Liver (tissue), 9 donors: ENCODE data around the gene COMMD10. TPM values are rescaled to one million over a fixed set of nuclear protein-coding genes. Genes with fewer than 3 reads are reported as not detected.
A peak's percentile ranks its signal among the peaks of the same experiment; 100 is the strongest.

Experiments used
- DNase-seq: peaks from one replicate; pipeline ENCODE4 v3.0.0-alpha.2; 2017; ENCODE audit warnings: low spot score
- H3K27ac ChIP-seq, 2 donors: one replicate each; pipeline ENCODE4 v1.7.0; 2013; ENCODE audit warnings: inconsistent platforms in 2 of 2, low read length in 2 of 2, control low read depth in 1 of 2, low read depth in 1 of 2, mild to moderate bottlenecking in 1 of 2
- H3K27me3 ChIP-seq, 4 donors: one replicate each; pipeline versions ENCODE4 v1.6.1 to v1.7.0; 2013; ENCODE audit warnings: low read length in 3 of 4, inconsistent platforms in 1 of 4, mild to moderate bottlenecking in 1 of 4, moderate library complexity in 1 of 4; ENCODE audit not compliant: control insufficient read depth in 4 of 4, insufficient read depth in 4 of 4
- H3K36me3 ChIP-seq, 4 donors: one replicate each; pipeline versions ENCODE4 v1.6.1 to v1.7.0; 2013; ENCODE audit warnings: low read length in 3 of 4, mild to moderate bottlenecking in 3 of 4, low read depth in 1 of 4, moderate library complexity in 1 of 4; ENCODE audit not compliant: control insufficient read depth in 4 of 4, insufficient read depth in 3 of 4
- H3K4me1 ChIP-seq, 4 donors: one replicate each; pipeline versions ENCODE4 v1.6.1 to v1.7.0; 2013; ENCODE audit warnings: low read length in 3 of 4, mild to moderate bottlenecking in 3 of 4, moderate library complexity in 1 of 4; ENCODE audit not compliant: control insufficient read depth in 4 of 4, insufficient read depth in 4 of 4
- H3K4me3 ChIP-seq, 3 donors: one replicate each; pipeline versions ENCODE4 v1.6.1 to v1.7.0; 2013; ENCODE audit warnings: low read length in 3 of 3, control low read depth in 1 of 3, low read depth in 1 of 3, mild to moderate bottlenecking in 1 of 3
- H3K9ac ChIP-seq, 2 donors: one replicate each; pipeline ENCODE4 v1.7.0; 2013; ENCODE audit warnings: low read length in 2 of 2, mild to moderate bottlenecking in 2 of 2, moderate library complexity in 2 of 2, control low read depth in 1 of 2, low read depth in 1 of 2
- H3K9me3 ChIP-seq, 4 donors: one replicate each; pipeline versions ENCODE4 v1.6.1 to v1.7.0; 2013; ENCODE audit warnings: low read length in 3 of 4; ENCODE audit not compliant: control insufficient read depth in 4 of 4
- ATF3 ChIP-seq: IDR thresholded peaks from 2 replicates; pipeline ENCODE4 v1.6.1; 2016; ENCODE audit warnings: antibody characterized with exemption
- CTCF ChIP-seq: fragments of 150-350 bp; IDR thresholded peaks from 2 replicates; pipeline ENCODE4 v1.5.1; 2017; ENCODE audit warnings: improper control_type of control experiment, low read depth, low read length; ENCODE audit not compliant: missing input control
- EGR1 ChIP-seq, 2 donors: IDR thresholded peaks; 2 replicates each; pipeline ENCODE4 v1.6.1; 2016 to 2018; ENCODE audit warnings: antibody characterized with exemption in 2 of 2, low read depth in 2 of 2
- FOXA1 ChIP-seq: IDR thresholded peaks from 2 replicates; pipeline ENCODE4 v1.6.1; 2016; ENCODE audit warnings: antibody characterized with exemption
- FOXA2 ChIP-seq: IDR thresholded peaks from 2 replicates; pipeline ENCODE4 v1.6.1; 2016; ENCODE audit warnings: antibody characterized with exemption
- GABPA ChIP-seq, 2 donors: IDR thresholded peaks in 1 of 2; conservative IDR thresholded peaks in 1 of 2; 2 replicates each; pipeline ENCODE4 v1.6.1; 2016; ENCODE audit warnings: antibody characterized with exemption in 2 of 2, mild to moderate bottlenecking in 1 of 2, moderate library complexity in 1 of 2
- HNF4A ChIP-seq, 2 donors: conservative IDR thresholded peaks; 2 replicates each; pipeline ENCODE4 v1.6.1; 2016; ENCODE audit warnings: antibody characterized with exemption in 2 of 2, mild to moderate bottlenecking in 2 of 2
- HNF4G ChIP-seq: IDR thresholded peaks from 2 replicates; pipeline ENCODE4 v1.6.1; 2016; ENCODE audit warnings: antibody characterized with exemption
- JUND ChIP-seq, 2 donors: IDR thresholded peaks; 2 replicates each; pipeline ENCODE4 v1.6.1; 2016; ENCODE audit warnings: antibody characterized with exemption in 2 of 2
- MAX ChIP-seq: IDR thresholded peaks from 2 replicates; pipeline ENCODE4 v1.6.1; 2016; ENCODE audit warnings: antibody characterized with exemption
- NR2F2 ChIP-seq: IDR thresholded peaks from 2 replicates; pipeline ENCODE4 v1.6.1; 2016; ENCODE audit warnings: antibody characterized with exemption
- RAD21 ChIP-seq, 2 donors: IDR thresholded peaks; 2 replicates each; pipeline ENCODE4 v1.6.1; 2016; ENCODE audit warnings: antibody characterized with exemption in 2 of 2, mild to moderate bottlenecking in 2 of 2
- REST ChIP-seq: IDR thresholded peaks from 2 replicates; pipeline ENCODE4 v1.6.1; 2016; ENCODE audit warnings: antibody characterized with exemption, mild to moderate bottlenecking
- RXRA ChIP-seq, 2 donors: IDR thresholded peaks; 2 replicates each; pipeline ENCODE4 v1.6.1; 2017 to 2018; ENCODE audit warnings: antibody characterized with exemption in 2 of 2, mild to moderate bottlenecking in 1 of 2
- SP1 ChIP-seq: IDR thresholded peaks from 2 replicates; pipeline ENCODE4 v1.6.1; 2018; ENCODE audit warnings: antibody characterized with exemption, mild to moderate bottlenecking
- TAF1 ChIP-seq: conservative IDR thresholded peaks from 2 replicates; pipeline ENCODE4 v1.6.1; 2016; ENCODE audit warnings: antibody characterized with exemption, mild to moderate bottlenecking
- YY1 ChIP-seq: IDR thresholded peaks from 2 replicates; pipeline ENCODE4 v1.6.1; 2016; ENCODE audit warnings: antibody characterized with exemption, mild to moderate bottlenecking
- ZBTB33 ChIP-seq: IDR thresholded peaks from 2 replicates; pipeline ENCODE4 v1.6.1; 2016; ENCODE audit warnings: antibody characterized with exemption
- WGBS: extraction: QIAGEN DNeasy Blood & Tissue Kit; methylation state at CpG from one replicate; pipeline ENCODE4 v1.1.7; 2013; 5-methylcytosine and 5-hydroxymethylcytosine counted together
- polyA plus RNA-seq, 2 donors: library from polyadenylated mRNA; stranded (reverse) in 1 of 2; unstranded in 1 of 2; fragments of 200-250 nt in 1 of 2; fragments of >200 nt in 1 of 2; fragmentation: Nextera tagmentation in 1 of 2; extraction: Ambion mirVana in 1 of 2; gene quantifications; one replicate each; pipeline versions ENCODE4 v1.2.1 to v1.2.3, GENCODE V29; 2013 to 2015
- total RNA-seq, 2 donors: library from RNA; depleted of rRNA; stranded (reverse); fragments of >200 nt; gene quantifications; one replicate each; pipeline ENCODE4 v1.2.3, GENCODE V29; 2014
- donor health status: healthy.
- donor health status: healthy.
- donor health status: healthy.
- donor health status: healthy.
- donor health status: healthy.

Gene COMMD10
- total and polyA plus RNA-seq, 4 donors: 8.9 to 30.5 (median 19.3) TPM

GRCh38 chr5:116305899-116306298 is 221.1 kb downstream of the COMMD10 start:
- DNase-seq: no peak
- Histone ChIP-seq H3K4me3 (no peak overlapping the region), H3K27ac (peak overlapping the region; percentile 55 to 70), H3K9me3 (peaks cover 0 to 5% (median 2%) of the 10 kb centered on the region in 4 donors), H3K9ac (no peak overlapping the region), H3K4me1 (peaks cover 3 to 41% (median 28%) of the 10 kb centered on the region in 4 donors), H3K27me3 (no peaks in the 10 kb centered on the region), H3K36me3 (peaks cover 0 to 4% (median 2%) of the 10 kb centered on the region in 4 donors)
- WGBS: 32% methylated on average over 1 of the region's 1 CpG
- TF ChIP-seq RXRA (IDR thresholded peaks at IDR 0.05): peak; percentile 65 to 73
- TF ChIP-seq FOXA1: peak; percentile 48
- TF ChIP-seq FOXA2: peak; percentile 43
- peak; percentile 49 for TF ChIP-seq CTCF
- peak; percentile 47 for TF ChIP-seq ATF3
- peak; percentile 53 for TF ChIP-seq YY1
- peak; percentile 25 for TF ChIP-seq NR2F2
- no peak for TF ChIP-seq EGR1 (IDR thresholded peaks at IDR 0.05; ENCODE audit: low read depth in 2 of 2)
- peak; percentile 47 to 54 for TF ChIP-seq HNF4A (conservative IDR thresholded peaks at IDR 0.05)
- TF ChIP-seq REST: no peak
- no peak for TF ChIP-seq HNF4G
- no peak for TF ChIP-seq ZBTB33
- peak; percentile 28 for TF ChIP-seq MAX
- no peak for TF ChIP-seq TAF1
- no peak for TF ChIP-seq GABPA (IDR thresholded peaks at IDR 0.05 in 1 of 2, conservative IDR thresholded peaks at IDR 0.05 in 1 of 2)
- peak; percentile 63 to 75 for TF ChIP-seq RAD21 (IDR thresholded peaks at IDR 0.05)
- TF ChIP-seq SP1: peak; percentile 72
- TF ChIP-seq JUND (IDR thresholded peaks at IDR 0.05): peak; percentile 50 to 70
